Inferior parietal cortex (tissue), 1 donor: ENCODE data around the gene PLEKHA5.
A peak's percentile ranks its signal among the peaks of the same experiment; 100 is the strongest.
"Not testable (repeated sequence)": the region's sequence is repeated elsewhere in the genome, so short reads cannot be mapped to it uniquely, and the experiment has no call there.

Experiments used
- DNase-seq: peaks from one replicate; pipeline ENCODE4 v3.0.0-alpha.2; 2016; ENCODE audit errors: extremely low spot score

PLEKHA5 gene

GRCh38 chr12:19129486-19130223 lies at the start of gene PLEKHA5:
TSS of gene PLEKHA5 (plus strand) at chr12:19129733. CDS start at chr12:19129800, 67 bp downstream.
- DNase-seq, result peak; percentile 41

- DNase-seq, result no peak
Observed at GRCh38 chr12:19080918-19081317, 48.6 kb upstream of the PLEKHA5 start.

- DNase-seq, result no peak
Observed at GRCh38 chr12:19082365-19082911, 47.1 kb upstream of the PLEKHA5 start.

- no peak for DNase-seq
Observed at GRCh38 chr12:19084547-19084946, 45.0 kb upstream of the PLEKHA5 start.

- DNase-seq, result no peak
Observed at GRCh38 chr12:19085090-19085489, 44.4 kb upstream of the PLEKHA5 start.

GRCh38 chr12:19088606-19089005 lies 40.9 kb upstream of the PLEKHA5 start:
- no peak for DNase-seq

- not testable (repeated sequence) for DNase-seq
Observed at GRCh38 chr12:19092482-19092881, 37.1 kb upstream of the PLEKHA5 start.

GRCh38 chr12:19093218-19093617 lies 36.3 kb upstream of the PLEKHA5 start:
- DNase-seq, result no peak

GRCh38 chr12:19095331-19095730 lies 34.2 kb upstream of the PLEKHA5 start:
- DNase-seq, result no peak

GRCh38 chr12:19095756-19096480 lies 33.6 kb upstream of the PLEKHA5 start:
- no peak for DNase-seq

GRCh38 chr12:19105463-19105862 lies 24.1 kb upstream of the PLEKHA5 start:
- no peak for DNase-seq

GRCh38 chr12:19107750-19108149 lies 21.8 kb upstream of the PLEKHA5 start:
- no peak for DNase-seq

GRCh38 chr12:19110221-19110940 lies 19.2 kb upstream of the PLEKHA5 start:
- no peak for DNase-seq

- no peak for DNase-seq
Observed at GRCh38 chr12:19113464-19113863, 16.1 kb upstream of the PLEKHA5 start.

- DNase-seq, result no peak
Observed at GRCh38 chr12:19115285-19115684, 14.2 kb upstream of the PLEKHA5 start.

GRCh38 chr12:19119440-19119839 lies 10.1 kb upstream of the PLEKHA5 start:
- DNase-seq, result no peak

GRCh38 chr12:19120795-19121194 lies 8.7 kb upstream of the PLEKHA5 start:
- no peak for DNase-seq

- no peak for DNase-seq
Observed at GRCh38 chr12:19121449-19122018, 8.0 kb upstream of the PLEKHA5 start.

- no peak for DNase-seq
Observed at GRCh38 chr12:19125325-19125724, 4.2 kb upstream of the PLEKHA5 start.

- DNase-seq, result no peak
Observed at GRCh38 chr12:19127270-19127669, 2.3 kb upstream of the PLEKHA5 start.

- DNase-seq, result peak; percentile 35
Observed at GRCh38 chr12:19128485-19128884, 1.0 kb upstream of the PLEKHA5 start.

GRCh38 chr12:19129122-19129485 lies 429 bp upstream of the PLEKHA5 start:
- DNase-seq, result peak; percentile 43
